ENCODE data around the gene ATF4. TPM values are rescaled to one million over a fixed set of nuclear protein-coding genes. Genes with fewer than 3 reads are reported as not detected.

Gene ATF4
- total and polyA plus RNA-seq, 2 donors (not counting 3 experiments of a cell fraction or from before 2014, with no cell fraction given): 312 to 668 TPM

- no peak overlapping the region for H3K9ac ChIP-seq (replicated peaks; ENCODE audit: extremely low read depth, insufficient read depth, low read length)
- H3K4me1 ChIP-seq (ENCODE audit: control insufficient read depth, extremely low read depth, insufficient read depth, low read length): no peaks in the 10 kb centered on the region
- no peak overlapping the region for H3K4me3 ChIP-seq (replicated peaks in 1 of 3; ENCODE audit: insufficient read depth in 1 of 3, low read depth in 1 of 3, low read length in 3 of 3)
- ChIA-PET POLR2A (no interaction called here), CTCF (interaction anchor here (1.4 to 6.7 kb wide), 5 partner anchors 10 to 54 kb away, joined by 4 to 197 read pairs (median 12); partner anchors contain the start of genes MIEF1 and RPS19BP1)
- H3K9me1 ChIP-seq (replicated peaks; ENCODE audit: control insufficient read depth, extremely low read depth, insufficient read depth, low read length): no peaks in the 10 kb centered on the region
- DNase-seq (ENCODE audit: low read depth, low spot score): no peak
- H3K27me3 ChIP-seq (ENCODE audit: control insufficient read depth in 2 of 2, insufficient read depth in 2 of 2, low read length in 2 of 2): no peaks in the 10 kb centered on the region
- no peak for FAIRE-seq
- intact Hi-C loops (cut with micrococcal nuclease): loop anchor here (10.0 kb wide), 1 partner anchor 146 kb away; the partner anchor contains the start of gene SYNGR1
- no peak overlapping the region for H3K4me2 ChIP-seq (ENCODE audit: insufficient read depth, low read length)
- no TSS peak for BruUV-seq (replicated peaks)
- no peaks in the 10 kb centered on the region for H4K20me1 ChIP-seq (replicated peaks; ENCODE audit: control insufficient read depth, extremely low read depth, insufficient read depth, low read length)
- H3K36me3 ChIP-seq (ENCODE audit: control insufficient read depth in 2 of 2, extremely low read depth in 1 of 2, insufficient read depth in 2 of 2, low read length in 2 of 2): no peaks in the 10 kb centered on the region
- H3K79me2 ChIP-seq (ENCODE audit: control insufficient read depth, insufficient read depth, low read length): no peaks in the 10 kb centered on the region
- no peak overlapping the region for H3K27ac ChIP-seq (ENCODE audit: insufficient read depth, low read depth, low read length)
- no peaks in the 10 kb centered on the region for H3K9me3 ChIP-seq (replicated peaks; ENCODE audit: control insufficient read depth, insufficient read depth, low read length)
- TF ChIP-seq POLR2A (IDR thresholded peaks at IDR 0.05; ENCODE audit: low read depth, low read length): no peak
- no peak for TF ChIP-seq GATA2 (IDR thresholded peaks at IDR 0.05; ENCODE audit: insufficient read depth, insufficient read length, low read depth, low read length)
- TF ChIP-seq MYC (IDR thresholded peaks at IDR 0.05; ENCODE audit: low read depth, low read length): no peak
- no peak for TF ChIP-seq EZH2 (IDR thresholded peaks at IDR 0.05; ENCODE audit: borderline replicate concordance, low read depth, low read length, severe bottlenecking)
- no peak for TF ChIP-seq MAX (IDR thresholded peaks at IDR 0.05; ENCODE audit: insufficient read depth, insufficient read length)
- TF ChIP-seq POLR2AphosphoS5 (IDR thresholded peaks at IDR 0.05; ENCODE audit: insufficient read depth, low read depth, low read length): no peak
- no peak for TF ChIP-seq FOS (IDR thresholded peaks at IDR 0.05; ENCODE audit: borderline replicate concordance, insufficient read depth, low read length)
- no peak for TF ChIP-seq JUN (IDR thresholded peaks at IDR 0.05; ENCODE audit: borderline replicate concordance, insufficient read depth, insufficient read length, low read depth)
- TF ChIP-seq CTCF (IDR thresholded peaks at IDR 0.05; ENCODE audit: extremely low read depth in 1 of 2, insufficient read depth in 1 of 2, low read depth in 1 of 2, low read length in 2 of 2): no peak
- no peak overlapping the region for H2AFZ ChIP-seq (ENCODE audit: low read depth, low read length)
- dilution Hi-C loops (cut with MboI; ENCODE audit: extremely low pct_ligation_motif_present, low sequenced_read_pairs): no loop called here
These were observed 29.2 kb upstream of the ATF4 start for GRCh38 chr22:39490966-39491680.
